Endometrial microvascular endothelial cells (primary cell): Measurements from ENCODE around the gene NELFB. TPM values are rescaled to one million over a fixed set of nuclear protein-coding genes. Genes with fewer than 3 reads are reported as not detected.
"Not testable (repeated sequence)": the region's sequence is repeated elsewhere in the genome, so short reads cannot be mapped to it uniquely, and the experiment has no call there.

Experiments
- in situ Hi-C: cut with HindIII; loops from 2 replicates; pipeline ENCODE4 v1.10.0; 2017; ENCODE audit warnings: low sequenced_read_pairs, low pct_unique_long_range_greater_than_20kb; ENCODE audit errors: inconsistent ontology term
- total RNA-seq: library from RNA; depleted of rRNA; stranded (reverse); fragments of >200 nt; gene quantifications from one replicate; pipeline ENCODE4 v1.2.3, GENCODE V29; 2015; ENCODE audit errors: inconsistent ontology term

The NELFB gene
- total RNA-seq, 1 donor from 2014 or later: 72.0 TPM

DNA sequence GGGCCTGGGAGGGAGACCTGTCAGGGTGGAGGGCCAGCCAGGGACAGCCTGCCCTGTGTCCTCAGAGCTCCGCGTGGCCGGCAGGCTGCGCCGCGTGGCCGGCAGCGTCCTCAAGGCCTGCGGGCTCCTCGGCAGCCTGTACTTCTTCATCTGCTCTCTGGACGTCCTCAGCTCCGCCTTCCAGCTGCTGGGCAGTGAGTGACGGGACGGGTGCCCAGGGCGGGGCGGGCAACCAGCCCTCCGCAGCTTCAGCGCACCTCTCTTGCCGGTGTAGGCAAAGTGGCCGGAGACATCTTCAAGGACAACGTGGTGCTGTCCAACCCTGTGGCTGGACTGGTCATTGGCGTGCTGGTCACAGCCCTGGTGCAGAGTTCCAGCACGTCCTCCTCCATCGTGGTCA lies 22.6 kb upstream of the NELFB start:
- in situ Hi-C loops: no loop called here

DNA sequence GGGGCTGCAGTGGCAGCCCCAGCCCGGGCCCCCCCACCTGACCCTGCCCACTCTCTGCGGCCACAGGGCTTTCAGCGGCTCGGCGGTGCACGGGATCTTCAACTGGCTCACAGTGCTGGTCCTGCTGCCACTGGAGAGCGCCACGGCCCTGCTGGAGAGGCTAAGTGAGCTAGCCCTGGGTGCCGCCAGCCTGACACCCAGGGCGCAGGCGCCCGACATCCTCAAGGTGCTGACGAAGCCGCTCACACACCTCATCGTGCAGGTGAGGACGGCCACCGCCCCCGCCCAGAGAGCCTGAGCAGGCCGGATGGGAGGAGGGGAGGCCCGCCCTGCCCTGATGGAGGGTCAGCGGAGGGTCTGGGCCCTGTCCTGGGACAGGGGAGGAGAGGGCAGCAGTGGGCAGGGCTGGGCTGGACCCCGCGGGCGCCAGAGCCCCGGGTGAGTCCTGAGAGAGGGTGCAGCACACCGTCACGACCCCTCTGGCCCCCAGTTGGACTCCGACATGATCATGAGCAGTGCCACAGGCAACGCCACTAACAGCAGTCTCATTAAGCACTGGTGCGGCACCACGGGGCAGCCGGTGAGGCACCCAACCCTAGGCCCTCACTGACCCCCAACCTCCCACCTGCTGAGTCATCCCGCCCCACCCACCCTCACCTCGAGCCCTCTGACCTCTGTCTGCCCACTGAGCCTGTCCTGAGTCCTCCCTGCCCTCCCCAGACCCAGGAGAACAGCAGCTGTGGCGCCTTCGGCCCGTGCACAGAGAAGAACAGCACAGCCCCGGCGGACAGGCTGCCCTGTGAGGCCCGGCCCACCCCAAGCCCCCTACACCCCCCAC lies 21.8 kb upstream of the NELFB start:
- in situ Hi-C loops: no loop called here

DNA sequence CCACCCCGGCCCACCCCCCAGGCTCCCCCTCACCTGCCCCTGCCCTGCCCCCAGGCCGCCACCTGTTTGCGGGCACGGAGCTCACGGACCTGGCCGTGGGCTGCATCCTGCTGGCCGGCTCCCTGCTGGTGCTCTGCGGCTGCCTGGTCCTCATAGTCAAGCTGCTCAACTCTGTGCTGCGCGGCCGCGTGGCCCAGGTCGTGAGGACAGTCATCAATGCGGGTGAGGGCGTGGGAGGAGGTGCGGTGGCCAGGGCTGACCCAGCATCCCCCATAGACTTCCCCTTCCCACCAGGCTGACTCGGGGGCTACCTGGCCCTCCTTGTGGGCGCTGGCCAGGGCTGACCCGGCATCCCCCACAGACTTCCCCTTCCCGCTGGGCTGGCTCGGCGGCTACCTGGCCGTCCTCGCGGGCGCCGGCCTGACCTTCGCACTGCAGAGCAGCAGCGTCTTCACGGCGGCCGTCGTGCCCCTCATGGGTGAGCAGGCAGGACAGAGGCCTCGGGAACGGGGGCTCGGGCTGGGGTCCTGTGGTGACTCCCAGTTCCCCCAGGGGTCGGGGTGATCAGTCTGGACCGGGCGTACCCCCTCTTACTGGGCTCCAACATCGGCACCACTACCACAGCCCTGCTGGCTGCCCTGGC lies 21.0 kb upstream of the NELFB start:
- in situ Hi-C loops: no loop called here

DNA sequence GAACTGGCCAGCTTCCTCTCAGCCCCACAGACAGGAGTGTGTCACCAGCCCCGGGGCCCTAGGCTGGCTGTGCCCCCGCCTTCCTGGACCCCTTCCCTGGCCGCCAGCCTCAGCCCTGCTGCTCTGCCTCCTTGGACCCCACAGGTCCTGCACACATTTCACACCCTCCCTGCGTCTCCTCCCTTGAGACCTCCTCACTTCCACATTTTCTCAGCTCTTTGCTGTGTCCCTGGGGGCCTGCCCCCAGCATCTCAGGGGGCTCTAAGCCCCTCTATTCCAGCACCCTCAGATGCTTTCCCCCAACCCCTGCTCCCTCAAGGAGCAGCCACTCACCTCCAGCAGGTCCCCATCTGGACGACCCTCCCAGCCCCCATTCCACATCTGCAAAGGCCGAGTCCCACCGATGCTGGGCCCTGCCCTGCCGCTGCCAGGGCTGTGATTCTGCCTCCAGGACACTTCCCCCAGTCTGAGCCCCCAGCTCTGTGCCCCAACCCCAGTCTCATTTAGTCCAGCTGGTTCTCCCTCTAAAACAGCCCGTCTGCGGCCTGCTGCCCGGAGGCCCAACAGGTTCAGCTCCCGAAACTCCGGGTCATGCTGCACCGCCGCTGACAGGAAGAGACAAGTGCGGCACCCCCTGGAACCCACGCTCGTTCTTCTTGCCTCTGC lies 20.2 kb upstream of the NELFB start:
- in situ Hi-C loops: no loop called here

DNA sequence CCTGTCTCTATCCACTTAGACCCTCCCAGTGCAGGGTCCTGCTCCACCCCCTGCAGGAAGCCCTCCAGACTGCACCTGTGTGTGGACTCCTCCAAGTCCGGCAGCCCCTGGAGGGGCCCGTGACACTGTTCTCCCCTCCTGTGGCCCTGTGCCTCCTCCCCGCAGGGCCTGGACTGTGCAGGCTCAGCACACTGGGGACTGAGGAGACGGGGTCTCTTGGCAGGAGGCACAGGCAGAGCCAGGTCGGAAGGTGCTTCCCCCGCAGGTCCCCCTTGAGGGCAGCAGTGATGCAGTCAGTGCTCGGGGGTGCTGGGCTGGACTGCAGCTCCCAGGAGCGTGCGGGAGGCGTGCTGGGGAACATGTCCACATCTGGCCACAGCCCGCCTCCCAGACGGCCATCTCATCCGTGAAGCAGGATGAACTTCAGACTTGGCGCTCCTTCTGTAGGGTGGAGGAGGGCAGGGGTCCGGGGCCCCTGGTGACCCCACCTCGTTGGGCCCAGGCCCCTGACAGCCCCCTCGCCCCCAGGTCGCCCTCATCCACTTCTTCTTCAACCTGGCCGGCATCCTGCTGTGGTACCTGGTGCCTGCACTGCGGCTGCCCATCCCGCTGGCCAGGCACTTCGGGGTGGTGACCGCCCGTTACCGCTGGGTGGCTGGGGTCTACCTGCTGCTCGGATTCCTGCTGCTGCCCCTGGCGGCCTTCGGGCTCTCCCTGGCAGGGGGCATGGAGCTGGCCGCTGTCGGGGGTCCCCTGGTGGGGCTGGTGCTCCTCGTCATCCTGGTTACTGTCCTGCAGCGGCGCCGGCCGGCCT lies 19.5 kb upstream of the NELFB start:
- in situ Hi-C loops: no loop called here

DNA sequence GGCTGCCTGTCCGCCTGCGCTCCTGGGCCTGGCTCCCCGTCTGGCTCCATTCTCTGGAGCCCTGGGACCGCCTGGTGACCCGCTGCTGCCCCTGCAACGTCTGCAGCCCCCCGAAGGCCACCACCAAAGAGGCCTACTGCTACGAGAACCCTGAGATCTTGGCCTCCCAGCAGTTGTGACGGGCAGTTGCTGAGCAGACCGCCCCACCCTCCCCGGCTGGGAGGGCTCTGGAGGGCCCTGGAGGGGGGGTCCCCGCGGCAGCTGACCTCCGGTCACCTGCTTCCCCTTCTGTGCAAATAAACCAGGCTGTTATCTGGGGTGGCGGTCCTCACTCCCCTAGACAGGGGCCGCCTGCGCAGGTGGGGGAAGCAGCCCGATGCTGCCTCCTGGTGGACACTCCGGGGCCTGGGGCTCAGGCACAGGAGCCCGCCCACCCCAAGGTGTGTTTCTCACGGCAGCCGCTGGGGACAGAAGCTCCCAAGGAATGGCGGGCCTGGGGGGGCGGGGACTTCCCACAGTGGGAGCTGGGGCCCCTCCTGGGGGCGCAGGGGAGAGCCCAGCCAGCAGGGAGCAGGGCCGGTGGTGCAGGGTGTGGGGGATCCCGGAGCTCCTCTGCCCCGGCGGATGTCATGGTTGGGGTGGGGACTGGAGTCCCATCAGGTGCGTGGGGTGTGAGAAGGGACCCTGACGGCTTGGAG lies 18.7 kb upstream of the NELFB start:
- in situ Hi-C loops: no loop called here

DNA sequence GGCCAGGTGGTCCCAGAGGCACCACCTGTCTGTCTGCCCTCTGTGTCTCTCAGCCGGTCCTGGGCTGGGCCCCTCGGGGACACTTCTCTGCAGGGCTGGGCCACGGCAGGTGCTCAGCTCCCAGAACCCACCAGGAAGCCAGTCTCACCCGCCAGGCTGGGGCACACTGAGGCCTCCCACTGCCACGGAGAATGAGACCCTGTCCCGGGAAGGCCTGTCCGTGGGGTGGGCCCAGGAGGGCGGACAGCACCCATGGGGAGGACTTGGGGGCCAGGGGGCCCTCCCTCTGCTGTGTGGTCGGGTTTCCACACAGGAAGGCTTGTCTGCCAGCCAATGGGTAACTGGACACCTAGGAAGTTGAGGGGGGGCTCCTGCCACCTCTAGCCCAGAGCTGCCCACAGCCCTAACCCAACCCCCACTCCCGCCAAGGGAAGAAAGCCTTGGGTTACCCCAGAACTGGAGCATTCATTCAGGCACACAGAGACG lies 18.1 kb upstream of the NELFB start:
- in situ Hi-C loops: no loop called here

DNA sequence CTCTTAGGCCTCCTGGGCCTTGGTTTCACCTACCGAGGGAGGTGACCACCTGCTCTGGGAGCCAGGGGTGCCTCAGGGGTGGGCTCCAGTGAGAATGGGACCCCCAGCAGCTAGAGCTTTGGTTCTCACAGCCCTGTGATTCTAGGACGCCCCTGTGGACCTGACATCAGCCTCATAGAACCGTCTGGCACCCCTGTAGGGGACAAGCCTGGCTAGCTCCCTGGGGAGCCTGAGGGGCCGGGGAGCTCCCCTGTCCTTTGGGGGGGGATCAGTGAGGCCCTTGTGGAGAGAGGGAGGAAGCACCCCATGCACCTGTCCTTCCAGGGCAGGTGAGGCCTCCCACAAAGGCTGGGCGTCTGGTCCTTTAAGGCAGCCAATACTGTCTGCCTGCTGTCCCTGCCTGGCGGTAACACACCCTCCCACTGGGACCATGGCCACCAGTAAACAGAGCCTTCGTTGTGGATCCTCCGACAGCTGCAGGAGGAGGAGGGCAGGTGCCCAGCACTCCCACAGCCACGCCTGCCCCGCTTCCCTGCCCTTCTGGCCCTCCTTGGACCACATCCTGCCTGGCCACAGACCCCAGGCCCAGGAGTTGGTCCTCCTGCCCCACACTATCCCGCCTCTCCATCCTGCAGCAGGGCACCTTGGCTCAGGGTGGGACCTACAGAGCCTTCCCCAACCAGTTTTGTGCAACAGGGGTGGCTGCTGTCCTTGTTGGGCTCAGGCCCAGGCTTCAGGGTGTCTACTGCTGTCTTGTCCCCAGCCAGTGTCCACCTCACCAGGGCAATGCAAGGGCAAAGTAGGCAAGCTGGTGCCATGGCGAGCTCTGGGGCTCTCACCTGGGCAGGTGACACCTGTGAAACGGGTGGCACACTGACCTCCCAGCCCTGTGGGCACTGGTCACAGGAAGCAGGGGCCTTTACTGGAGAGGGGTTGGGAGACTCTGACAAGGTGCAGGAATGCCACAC lies 17.1 kb upstream of the NELFB start:
- in situ Hi-C loops: no loop called here

DNA sequence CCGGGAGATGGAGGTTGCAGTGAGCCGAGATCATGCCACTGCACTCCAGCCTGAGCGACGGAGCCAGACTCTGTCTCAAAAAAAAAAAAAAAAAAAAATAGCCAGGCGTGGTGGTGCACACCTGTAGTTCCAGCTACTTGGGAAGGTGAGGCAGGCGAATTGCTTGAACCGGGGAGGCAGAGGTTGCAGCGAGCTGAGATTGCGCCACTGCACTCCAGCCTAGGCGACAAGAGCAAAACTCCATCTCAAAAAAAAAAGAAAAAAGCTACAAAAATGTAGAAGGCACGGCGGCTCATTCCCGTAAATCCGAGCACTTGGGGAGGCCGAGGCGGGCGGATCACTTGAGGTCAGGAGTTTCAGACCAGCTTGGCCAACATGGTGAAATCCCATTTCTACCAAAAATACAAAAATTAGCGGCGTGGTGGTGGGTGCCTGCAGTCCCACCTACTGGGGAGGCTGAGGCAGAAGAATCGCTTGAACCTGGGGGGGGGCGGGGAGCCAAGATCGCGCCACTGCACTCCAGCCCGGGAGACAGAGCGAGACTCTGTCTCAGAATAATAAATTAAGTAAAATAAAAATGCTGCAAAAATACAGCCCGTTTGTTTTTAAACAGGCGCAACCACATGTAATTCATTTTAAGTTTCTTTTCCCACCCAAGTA lies 15.5 kb upstream of the NELFB start:
- in situ Hi-C loops: not testable (repeated sequence)

DNA sequence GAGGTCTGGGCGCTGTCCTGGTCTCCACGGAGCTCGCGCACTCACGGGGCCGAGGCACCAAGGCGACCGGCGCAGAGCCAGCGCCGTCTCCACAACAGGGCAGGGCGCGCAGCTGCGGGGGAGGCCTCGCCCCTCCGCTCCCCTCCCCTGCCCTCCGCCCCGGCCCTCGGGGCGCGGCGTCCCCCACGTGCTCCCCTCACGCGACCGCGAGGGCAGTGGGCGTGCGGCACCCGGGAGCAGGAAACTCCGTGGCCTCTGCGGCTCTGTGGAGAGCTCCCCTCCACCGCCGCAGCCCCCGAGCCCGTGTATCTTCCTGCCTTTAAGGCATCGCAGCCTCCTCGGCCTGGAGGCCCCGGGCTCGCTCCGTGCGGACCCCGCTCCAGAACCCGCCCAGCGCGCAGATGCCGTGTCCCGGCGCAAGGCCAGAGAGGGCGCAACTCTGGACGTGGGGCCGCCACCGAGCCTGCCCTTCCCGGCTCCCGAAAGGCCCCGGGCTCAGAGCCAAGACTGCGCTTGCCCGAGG lies 14.7 kb upstream of the NELFB start:
- in situ Hi-C loops: no loop called here

DNA sequence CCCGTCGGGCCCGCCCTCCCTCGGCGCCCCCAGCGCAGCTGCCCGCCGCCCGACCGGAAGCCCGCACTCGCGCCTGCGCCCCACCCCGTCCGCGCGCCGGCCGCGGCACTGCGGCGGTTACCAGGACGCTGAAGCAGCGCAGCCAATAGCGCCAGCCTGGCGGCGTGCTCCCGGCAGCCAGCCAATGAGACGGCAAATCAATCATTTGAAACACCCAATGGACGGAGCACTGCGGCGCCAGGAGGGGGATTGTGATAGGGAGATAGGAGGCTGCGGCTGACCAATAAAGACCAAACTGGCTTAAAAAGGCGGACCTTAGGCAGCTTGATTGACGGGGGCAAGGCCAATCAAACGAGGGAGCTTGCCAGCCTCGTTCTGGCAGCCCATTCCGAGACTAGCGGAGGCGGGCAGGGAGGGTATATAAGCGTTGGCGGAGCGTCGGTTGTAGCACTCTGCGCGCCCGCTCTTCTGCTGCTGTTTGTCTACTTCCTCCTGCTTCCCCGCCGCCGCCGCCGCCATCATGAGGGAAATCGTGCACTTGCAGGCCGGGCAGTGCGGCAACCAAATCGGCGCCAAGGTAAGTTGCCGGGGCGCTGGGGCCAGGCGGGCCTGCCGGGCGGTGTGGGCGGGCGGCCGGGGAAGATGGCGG lies 14.2 kb upstream of the NELFB start, which contains the start of gene TUBB4B:
TSS of gene TUBB4B (plus strand) at position 447 of the 649 bp plus-strand sequence. CDS start at position 521, 74 bp downstream.
- in situ Hi-C loops: no loop called here

DNA sequence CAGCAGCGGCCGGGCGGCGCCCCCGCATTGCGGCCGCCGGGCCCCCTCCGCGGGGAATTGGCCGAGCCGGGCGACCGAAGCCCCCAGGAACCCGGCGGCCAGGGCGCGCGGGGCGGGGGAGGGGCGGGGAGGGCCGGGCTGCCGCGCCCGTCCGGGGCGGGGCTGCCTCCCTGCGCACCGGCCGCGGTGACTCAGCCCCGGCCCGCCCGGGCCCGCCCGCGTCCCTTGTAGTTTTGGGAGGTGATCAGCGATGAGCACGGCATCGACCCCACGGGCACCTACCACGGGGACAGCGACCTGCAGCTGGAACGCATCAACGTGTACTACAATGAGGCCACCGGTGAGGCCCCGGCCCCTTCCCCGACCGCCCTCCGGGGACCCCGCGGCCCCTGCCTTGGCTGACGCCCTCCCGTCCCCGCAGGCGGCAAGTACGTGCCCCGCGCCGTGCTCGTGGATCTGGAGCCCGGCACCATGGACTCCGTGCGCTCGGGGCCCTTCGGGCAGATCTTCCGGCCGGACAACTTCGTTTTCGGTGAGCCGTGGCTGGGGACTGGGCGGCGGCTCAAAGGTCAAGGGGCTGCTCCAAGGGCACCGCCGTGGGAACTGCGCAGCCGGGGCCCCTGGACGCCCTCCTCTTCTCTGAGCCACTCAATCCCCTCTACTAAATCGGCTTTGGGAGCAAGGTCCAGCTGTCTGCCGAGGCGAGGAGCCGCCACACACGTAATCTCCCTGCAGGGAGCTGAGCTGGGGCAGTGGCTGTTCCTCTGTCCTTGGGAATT lies 13.4 kb upstream of the NELFB start:
- in situ Hi-C loops: no loop called here

DNA sequence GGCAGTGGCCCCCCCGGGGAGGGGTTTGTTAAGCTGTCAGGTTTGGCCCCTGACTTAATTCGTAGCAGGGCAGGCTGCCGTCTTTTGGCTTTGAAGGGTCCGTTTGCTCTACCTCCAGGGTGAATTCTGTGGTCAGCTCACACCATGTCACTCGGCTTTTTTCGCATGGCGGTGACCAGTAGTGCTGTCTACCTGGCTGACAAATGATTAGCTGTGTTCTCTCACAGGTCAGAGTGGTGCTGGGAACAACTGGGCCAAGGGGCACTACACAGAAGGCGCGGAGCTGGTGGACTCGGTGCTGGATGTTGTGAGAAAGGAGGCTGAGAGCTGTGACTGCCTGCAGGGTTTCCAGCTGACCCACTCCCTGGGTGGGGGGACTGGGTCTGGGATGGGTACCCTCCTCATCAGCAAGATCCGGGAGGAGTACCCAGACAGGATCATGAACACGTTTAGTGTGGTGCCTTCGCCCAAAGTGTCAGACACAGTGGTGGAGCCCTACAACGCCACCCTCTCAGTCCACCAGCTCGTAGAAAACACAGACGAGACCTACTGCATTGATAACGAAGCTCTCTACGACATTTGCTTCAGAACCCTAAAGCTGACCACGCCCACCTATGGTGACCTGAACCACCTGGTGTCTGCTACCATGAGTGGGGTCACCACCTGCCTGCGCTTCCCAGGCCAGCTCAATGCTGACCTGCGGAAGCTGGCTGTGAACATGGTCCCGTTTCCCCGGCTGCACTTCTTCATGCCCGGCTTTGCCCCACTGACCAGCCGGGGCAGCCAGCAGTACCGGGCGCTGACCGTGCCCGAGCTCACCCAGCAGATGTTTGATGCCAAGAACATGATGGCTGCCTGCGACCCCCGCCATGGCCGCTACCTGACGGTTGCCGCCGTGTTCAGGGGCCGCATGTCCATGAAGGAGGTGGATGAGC lies 12.6 kb upstream of the NELFB start:
- in situ Hi-C loops: no loop called here

DNA sequence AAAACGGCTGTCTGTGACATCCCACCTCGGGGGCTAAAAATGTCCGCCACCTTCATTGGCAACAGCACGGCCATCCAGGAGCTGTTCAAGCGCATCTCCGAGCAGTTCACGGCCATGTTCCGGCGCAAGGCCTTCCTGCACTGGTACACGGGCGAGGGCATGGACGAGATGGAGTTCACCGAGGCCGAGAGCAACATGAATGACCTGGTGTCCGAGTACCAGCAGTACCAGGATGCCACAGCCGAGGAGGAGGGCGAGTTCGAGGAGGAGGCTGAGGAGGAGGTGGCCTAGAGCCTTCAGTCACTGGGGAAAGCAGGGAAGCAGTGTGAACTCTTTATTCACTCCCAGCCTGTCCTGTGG lies 11.9 kb upstream of the NELFB start:
- in situ Hi-C loops: not testable (repeated sequence)
